SK-N-SH treated with all-trans-retinoic acid at 6 μM for 48 hours (cell line): Measurements from ENCODE around the gene UGT2A3.

ENCODE experiments used
- BACH2 ChIP-seq: fragments of 250-450 bp; sonication (Bioruptor Pico); IDR thresholded peaks from 2 replicates; pipeline ENCODE4 v1.9.0; 2021; ENCODE audit warnings: mild to moderate bottlenecking, borderline replicate concordance
- RARB ChIP-seq: fragments of 250-450 bp; sonication (Bioruptor Pico); IDR thresholded peaks from 2 replicates; pipeline ENCODE4 v1.8.0; 2021; ENCODE audit warnings: mild to moderate bottlenecking, moderate library complexity
- ZC3H10 ChIP-seq: fragments of 250-450 bp; sonication (Bioruptor Pico); IDR thresholded peaks from 2 replicates; pipeline ENCODE4 v1.5.1; 2021; ENCODE audit warnings: mild to moderate bottlenecking, moderate library complexity
- ZNF565 ChIP-seq: fragments of 450-650 bp; formaldehyde crosslinking; conservative IDR thresholded peaks from 2 replicates; pipeline ENCODE4 v1.5.0; 2020; ENCODE audit warnings: low read depth, mild to moderate bottlenecking, moderate library complexity
- ZNF8 ChIP-seq: fragments of 450-650 bp; formaldehyde crosslinking; IDR thresholded peaks from 2 replicates; pipeline ENCODE4 v1.5.0; 2020; ENCODE audit warnings: mild to moderate bottlenecking, moderate library complexity
- TF ChIP-seq, protein P1 (sequence below): fragments of 250-450 bp; sonication (Bioruptor Pico); IDR thresholded peaks from 2 replicates; pipeline ENCODE4 v1.8.0; 2020; ENCODE audit warnings: mild to moderate bottlenecking, moderate library complexity, borderline replicate concordance

DNA sequence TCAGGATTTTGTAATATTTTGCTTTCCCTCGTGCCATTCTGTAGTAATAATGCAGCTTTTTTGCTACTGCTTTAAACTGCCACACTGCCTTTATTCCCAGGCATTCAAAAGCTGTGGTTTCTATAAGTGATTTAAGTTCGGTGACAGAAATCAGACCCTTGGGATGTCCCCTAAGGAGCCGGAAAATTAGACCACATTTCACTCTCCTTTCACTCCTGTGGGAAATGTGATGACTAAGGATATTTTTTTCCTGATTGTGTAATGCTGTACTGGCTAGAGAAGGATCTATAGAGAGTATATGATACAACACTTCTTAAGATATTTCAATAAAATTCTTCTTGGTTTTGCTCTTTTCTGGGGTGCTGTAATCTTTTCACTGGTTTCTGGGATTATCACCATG, 24.4 kb downstream of the UGT2A3 start:
- TF ChIP-seq ZNF8 (CRISPR knock-in tag) (no peak), ZNF565 (CRISPR knock-in tag) (no peak), RARB (CRISPR knock-in tag) (no peak), ZC3H10 (CRISPR knock-in tag) (no peak), BACH2 (CRISPR knock-in tag) (no peak)
- TF ChIP-seq, protein P1, sequence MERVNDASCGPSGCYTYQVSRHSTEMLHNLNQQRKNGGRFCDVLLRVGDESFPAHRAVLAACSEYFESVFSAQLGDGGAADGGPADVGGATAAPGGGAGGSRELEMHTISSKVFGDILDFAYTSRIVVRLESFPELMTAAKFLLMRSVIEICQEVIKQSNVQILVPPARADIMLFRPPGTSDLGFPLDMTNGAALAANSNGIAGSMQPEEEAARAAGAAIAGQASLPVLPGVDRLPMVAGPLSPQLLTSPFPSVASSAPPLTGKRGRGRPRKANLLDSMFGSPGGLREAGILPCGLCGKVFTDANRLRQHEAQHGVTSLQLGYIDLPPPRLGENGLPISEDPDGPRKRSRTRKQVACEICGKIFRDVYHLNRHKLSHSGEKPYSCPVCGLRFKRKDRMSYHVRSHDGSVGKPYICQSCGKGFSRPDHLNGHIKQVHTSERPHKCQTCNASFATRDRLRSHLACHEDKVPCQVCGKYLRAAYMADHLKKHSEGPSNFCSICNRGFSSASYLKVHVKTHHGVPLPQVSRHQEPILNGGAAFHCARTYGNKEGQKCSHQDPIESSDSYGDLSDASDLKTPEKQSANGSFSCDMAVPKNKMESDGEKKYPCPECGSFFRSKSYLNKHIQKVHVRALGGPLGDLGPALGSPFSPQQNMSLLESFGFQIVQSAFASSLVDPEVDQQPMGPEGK (CRISPR knock-in tag) = no peak
